ENCODE results near the gene MKNK1. TPM values are rescaled to one million over a fixed set of nuclear protein-coding genes. Genes with fewer than 3 reads are reported as not detected.
"Not testable (repeated sequence)": the region's sequence is repeated elsewhere in the genome, so short reads cannot be mapped to it uniquely, and the experiment has no call there.

Gene MKNK1
- 16.8 and 21.8 TPM in 2 replicates for total RNA-seq

DNA sequence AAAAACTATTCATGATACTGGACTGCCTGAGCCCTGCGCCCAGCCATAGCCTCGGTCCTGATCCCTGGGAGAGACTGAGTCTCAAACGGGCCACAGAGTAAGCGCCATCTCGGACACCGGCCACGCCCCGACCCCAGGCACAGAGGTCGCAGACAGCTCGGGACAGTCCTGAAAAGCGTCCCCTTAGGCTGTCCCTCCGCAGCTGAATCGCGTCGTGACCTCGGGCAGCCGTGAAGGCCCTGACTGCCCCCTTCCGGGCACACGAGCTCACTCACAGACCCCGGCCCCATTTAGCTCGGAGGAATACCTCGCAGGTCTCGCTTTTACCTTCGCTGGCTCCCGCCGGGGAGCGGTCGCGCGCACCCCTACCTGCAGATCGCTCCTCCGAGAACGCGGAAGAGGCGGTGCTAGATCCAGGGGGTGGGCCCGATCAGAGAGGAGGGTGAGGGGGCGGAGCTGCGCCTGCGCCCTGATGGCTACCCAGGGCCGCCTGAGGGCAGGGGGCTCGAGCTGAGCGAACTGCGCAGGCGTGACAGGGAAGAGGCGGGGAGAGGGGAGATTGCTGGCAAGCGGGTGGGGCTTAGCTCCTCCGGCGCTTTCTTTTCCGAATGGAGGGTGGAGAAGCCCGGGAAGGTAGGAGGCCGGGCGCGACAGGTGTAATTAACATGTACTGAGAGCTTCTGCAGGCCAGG is at the start of gene MKNK1:
Gene MKNK1 (minus strand): TSS at position 411 of the 692 bp plus-strand sequence. CDS start 20,941 bp downstream, outside the sequence.
- Histone ChIP-seq H3K27me3 (ENCODE audit: control insufficient read depth, insufficient read depth, low read length) (no peaks in the 10 kb centered on the region), H3K36me3 (ENCODE audit: control insufficient read depth, insufficient read depth, low read length) (peaks cover 5% of the 10 kb centered on the region), H3K4me3 (ENCODE audit: low read depth, low read length) (peak within 1 kb of the TSS; percentile 90)
- DNase-seq (ENCODE audit: low read depth): peak; percentile 85
- TF ChIP-seq, protein P1, sequence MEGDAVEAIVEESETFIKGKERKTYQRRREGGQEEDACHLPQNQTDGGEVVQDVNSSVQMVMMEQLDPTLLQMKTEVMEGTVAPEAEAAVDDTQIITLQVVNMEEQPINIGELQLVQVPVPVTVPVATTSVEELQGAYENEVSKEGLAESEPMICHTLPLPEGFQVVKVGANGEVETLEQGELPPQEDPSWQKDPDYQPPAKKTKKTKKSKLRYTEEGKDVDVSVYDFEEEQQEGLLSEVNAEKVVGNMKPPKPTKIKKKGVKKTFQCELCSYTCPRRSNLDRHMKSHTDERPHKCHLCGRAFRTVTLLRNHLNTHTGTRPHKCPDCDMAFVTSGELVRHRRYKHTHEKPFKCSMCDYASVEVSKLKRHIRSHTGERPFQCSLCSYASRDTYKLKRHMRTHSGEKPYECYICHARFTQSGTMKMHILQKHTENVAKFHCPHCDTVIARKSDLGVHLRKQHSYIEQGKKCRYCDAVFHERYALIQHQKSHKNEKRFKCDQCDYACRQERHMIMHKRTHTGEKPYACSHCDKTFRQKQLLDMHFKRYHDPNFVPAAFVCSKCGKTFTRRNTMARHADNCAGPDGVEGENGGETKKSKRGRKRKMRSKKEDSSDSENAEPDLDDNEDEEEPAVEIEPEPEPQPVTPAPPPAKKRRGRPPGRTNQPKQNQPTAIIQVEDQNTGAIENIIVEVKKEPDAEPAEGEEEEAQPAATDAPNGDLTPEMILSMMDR (IDR thresholded peaks at IDR 0.05; ENCODE audit: insufficient read depth, low read length, severe bottlenecking): no peak
- FAIRE-seq: no peak

DNA sequence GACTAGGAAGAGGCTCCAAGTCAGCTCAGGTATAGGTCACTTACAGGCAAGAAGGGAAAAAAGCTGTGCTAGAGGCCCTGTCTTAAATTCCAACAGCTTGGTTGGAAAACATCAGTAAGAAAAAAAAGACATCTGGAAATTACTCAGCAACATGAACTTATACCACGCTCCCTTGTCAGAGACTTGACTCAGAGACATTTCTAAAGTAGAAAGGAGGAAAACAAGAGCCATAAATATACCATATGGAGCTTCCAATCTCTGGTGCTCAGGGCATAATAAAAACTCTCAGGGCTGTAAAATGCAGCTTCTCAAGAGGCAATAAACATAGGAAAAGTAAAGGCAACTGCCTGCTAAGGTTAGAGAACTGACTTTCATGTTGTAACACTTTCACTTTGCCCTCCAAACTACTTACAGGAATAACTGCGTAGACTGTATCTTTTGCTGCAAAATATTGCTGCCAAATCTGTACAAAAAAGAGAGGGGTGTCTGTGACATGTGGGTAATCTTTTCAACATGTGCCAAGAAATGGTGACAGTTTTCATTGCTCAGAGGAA is 49.4 kb upstream of the MKNK1 start:
- DNase-seq (ENCODE audit: low read depth) (no peak), FAIRE-seq (no peak)
- no peak overlapping the region for H3K4me3 ChIP-seq (ENCODE audit: low read depth, low read length)
- no peaks in the 10 kb centered on the region for H3K36me3 ChIP-seq (ENCODE audit: control insufficient read depth, insufficient read depth, low read length)
- no peaks in the 10 kb centered on the region for H3K27me3 ChIP-seq (ENCODE audit: control insufficient read depth, insufficient read depth, low read length)
- TF ChIP-seq, protein P1 (IDR thresholded peaks at IDR 0.05; ENCODE audit: insufficient read depth, low read length, severe bottlenecking): no peak

DNA sequence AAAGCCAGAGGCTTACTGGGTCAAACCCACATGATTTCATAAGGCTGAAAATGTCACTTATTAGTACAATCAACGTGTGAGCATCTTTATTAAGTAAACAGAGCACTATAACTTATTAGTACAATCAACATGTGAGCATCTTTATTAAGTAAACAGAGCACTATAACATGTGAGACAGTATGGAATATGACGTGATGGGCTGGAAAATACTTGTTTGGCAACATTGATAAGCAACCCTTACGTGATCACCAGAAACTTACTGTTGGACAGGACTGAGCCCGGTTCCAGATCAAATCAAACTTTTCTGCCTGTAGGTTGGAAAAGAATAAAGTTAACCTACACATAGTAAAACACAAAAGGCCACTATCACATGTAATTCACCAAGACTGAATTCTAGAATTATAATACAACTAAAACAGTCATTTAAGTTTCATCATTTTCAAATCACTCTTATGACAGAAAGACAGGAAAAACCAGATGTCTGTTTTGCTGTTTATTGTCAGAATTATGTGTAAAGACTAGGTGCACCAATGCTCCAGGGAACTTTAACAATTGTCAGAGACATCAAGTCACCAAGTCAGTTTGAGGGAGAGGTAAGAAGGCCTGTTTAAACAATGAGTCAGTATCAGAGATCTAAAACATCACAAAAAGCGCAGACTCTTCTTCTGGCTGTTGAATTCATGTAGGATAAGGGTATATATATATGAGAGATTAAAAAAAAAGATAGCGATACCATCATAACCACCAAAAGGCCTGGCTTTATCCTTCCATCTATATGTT is 48.4 kb upstream of the MKNK1 start:
- Histone ChIP-seq H3K36me3 (ENCODE audit: control insufficient read depth, insufficient read depth, low read length) (no peaks in the 10 kb centered on the region), H3K4me3 (ENCODE audit: low read depth, low read length) (no peak overlapping the region), H3K27me3 (ENCODE audit: control insufficient read depth, insufficient read depth, low read length) (no peaks in the 10 kb centered on the region)
- FAIRE-seq (no peak), DNase-seq (ENCODE audit: low read depth) (no peak)
- TF ChIP-seq, protein P1 (IDR thresholded peaks at IDR 0.05; ENCODE audit: insufficient read depth, low read length, severe bottlenecking): no peak

DNA sequence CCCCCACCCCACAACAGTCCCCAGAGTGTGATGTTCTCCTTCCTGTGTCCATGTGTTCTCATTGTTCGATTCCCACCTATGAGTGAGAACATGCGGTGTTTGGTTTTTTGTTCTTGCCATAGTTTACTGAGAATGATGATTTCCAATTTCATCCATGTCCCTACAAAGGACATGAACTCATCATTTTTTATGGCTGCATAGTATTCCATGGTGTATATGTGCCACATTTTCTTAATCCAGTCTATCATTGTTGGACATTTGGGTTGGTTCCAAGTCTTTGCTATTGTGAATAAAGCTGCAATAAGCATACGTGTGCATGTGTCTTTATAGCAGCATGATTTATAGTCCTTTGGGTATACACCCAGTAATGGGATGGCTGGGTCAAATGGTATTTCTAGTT is 47.1 kb upstream of the MKNK1 start:
- not testable (repeated sequence) for FAIRE-seq; DNase-seq (ENCODE audit: low read depth); H3K36me3 ChIP-seq (ENCODE audit: control insufficient read depth, insufficient read depth, low read length); H3K27me3 ChIP-seq (ENCODE audit: control insufficient read depth, insufficient read depth, low read length); H3K4me3 ChIP-seq (ENCODE audit: low read depth, low read length)

DNA sequence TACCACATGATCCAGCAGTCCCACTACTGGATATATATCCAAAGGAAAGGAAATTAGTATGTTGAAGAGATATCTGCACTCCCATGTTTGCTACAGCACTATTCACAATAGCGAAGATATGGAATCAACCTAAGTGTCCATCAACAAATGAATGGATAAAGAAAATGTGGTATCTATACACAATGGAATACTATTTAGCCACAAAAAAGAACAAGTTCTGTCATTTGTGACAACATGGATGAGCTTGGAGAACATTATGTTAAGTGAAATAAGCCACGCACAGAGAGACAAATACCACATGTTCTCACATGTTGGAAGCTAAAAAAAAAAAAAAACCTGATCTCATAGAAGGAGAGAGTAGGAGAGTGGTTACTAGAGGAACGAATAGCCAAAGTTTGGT is 46.4 kb upstream of the MKNK1 start:
- TF ChIP-seq, protein P1 (IDR thresholded peaks at IDR 0.05; ENCODE audit: insufficient read depth, low read length, severe bottlenecking): no peak
- H3K4me3 ChIP-seq (ENCODE audit: low read depth, low read length): no peak overlapping the region
- FAIRE-seq (no peak), DNase-seq (ENCODE audit: low read depth) (no peak)
- H3K36me3 ChIP-seq (ENCODE audit: control insufficient read depth, insufficient read depth, low read length): no peaks in the 10 kb centered on the region
- H3K27me3 ChIP-seq (ENCODE audit: control insufficient read depth, insufficient read depth, low read length): no peaks in the 10 kb centered on the region

DNA sequence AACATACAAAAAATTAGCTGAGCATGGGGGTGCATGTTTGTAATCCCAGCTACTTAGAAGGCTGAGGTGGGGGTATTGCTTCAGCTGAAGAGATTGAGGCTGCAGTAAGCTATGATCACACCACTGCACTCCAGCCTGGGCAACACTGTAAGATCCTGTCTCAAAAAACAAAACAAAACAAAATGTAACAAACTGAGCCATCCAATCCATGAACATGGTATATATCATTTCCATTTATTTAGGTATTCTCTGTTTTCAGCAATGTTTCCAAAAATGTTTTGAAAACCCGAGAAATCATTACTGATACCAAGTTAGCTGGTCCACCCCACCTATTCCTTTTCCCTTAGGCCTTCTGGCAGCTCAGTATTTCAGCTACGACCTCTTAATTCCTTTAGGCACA is 45.7 kb upstream of the MKNK1 start:
- TF ChIP-seq, protein P1 (IDR thresholded peaks at IDR 0.05; ENCODE audit: insufficient read depth, low read length, severe bottlenecking): no peak

More for the DNA sequence above, 45.7 kb upstream of the MKNK1 start:
- DNase-seq (ENCODE audit: low read depth) (no peak), FAIRE-seq (no peak)
- Histone ChIP-seq H3K27me3 (ENCODE audit: control insufficient read depth, insufficient read depth, low read length) (no peaks in the 10 kb centered on the region), H3K4me3 (ENCODE audit: low read depth, low read length) (no peak overlapping the region), H3K36me3 (ENCODE audit: control insufficient read depth, insufficient read depth, low read length) (no peaks in the 10 kb centered on the region)
